H1 (cell line): Measurements from ENCODE around the gene CCDC33. TPM values are rescaled to one million over a fixed set of nuclear protein-coding genes. Genes with fewer than 3 reads are reported as not detected.

ENCODE experiments used
- CTCF ChIA-PET: fragments of 300-600 bp; sonication (Branson Sonifier 250); formaldehyde crosslinking; loops from one replicate; lab custom pipeline; 2021; ENCODE audit not compliant: partially characterized antibody; lab: Charles Lee
- POLR2A ChIA-PET: fragments of 300-600 bp; sonication (Branson Sonifier 250); formaldehyde crosslinking; loops from one replicate; lab custom pipeline; 2021; ENCODE audit warnings: inconsistent platforms; ENCODE audit not compliant: partially characterized antibody; lab: Charles Lee
- DNase-seq, 2 experiments: peaks; one replicate each; pipeline versions ENCODE4 v3.0.0 to v3.0.0-alpha.2; 2010 to 2022; ENCODE audit warnings: low spot score in 2 of 2, low read depth in 1 of 2, mixed read lengths in 1 of 2
- FAIRE-seq: peaks from 2 replicates; lab custom pipeline; 2011; peaks lifted over from hg19 to GRCh38; lab: Jason Lieb, UNC
- H2AFZ ChIP-seq: 2 replicates; pipeline ENCODE4 v1.8.1; 2012; ENCODE audit warnings: low read length, inconsistent platforms
- H2AK5ac ChIP-seq: 2 replicates; pipeline ENCODE4 v1.6.1; 2013; ENCODE audit warnings: low read depth, low read length
- H2BK120ac ChIP-seq: replicated peaks from 2 replicates; pipeline ENCODE3; 2013; ENCODE audit warnings: low read depth, low read length, inconsistent platforms
- H2BK12ac ChIP-seq: 2 replicates; pipeline ENCODE4 v1.6.1; 2013; ENCODE audit warnings: low read depth, low read length
- H2BK15ac ChIP-seq: 2 replicates; pipeline ENCODE4 v1.6.1; 2013; ENCODE audit warnings: low read length
- H2BK20ac ChIP-seq: 2 replicates; pipeline ENCODE4 v1.6.1; 2013; ENCODE audit warnings: low read length
- H2BK5ac ChIP-seq: 2 replicates; pipeline ENCODE4 v1.6.1; 2013; ENCODE audit warnings: low read depth, low read length
- H3K14ac ChIP-seq: 2 replicates; pipeline ENCODE4 v1.6.1; 2013; ENCODE audit warnings: inconsistent platforms; ENCODE audit not compliant: insufficient read length
- H3K18ac ChIP-seq: 2 replicates; pipeline ENCODE4 v1.6.1; 2013; ENCODE audit warnings: low read length; ENCODE audit errors: extremely low read depth
- H3K23ac ChIP-seq: 2 replicates; pipeline ENCODE4 v1.6.1; 2013; ENCODE audit warnings: inconsistent platforms; ENCODE audit not compliant: insufficient read length
- H3K23me2 ChIP-seq: 2 replicates; pipeline ENCODE4 v1.6.1; 2013; ENCODE audit warnings: low read depth, low read length
- H3K27ac ChIP-seq: 2 replicates; pipeline ENCODE4 v1.6.1; 2011; ENCODE audit warnings: low read depth, low read length, inconsistent platforms
- H3K27me3 ChIP-seq, 4 experiments: replicated peaks in 1 of 4; 1 replicate in 1 of 4; 2 replicates in 3 of 4; pipeline versions ENCODE4 v1.6.1 to v1.8.1; 2011 to 2013; ENCODE audit warnings: low read length in 3 of 4, mild to moderate bottlenecking in 3 of 4, inconsistent platforms in 2 of 4, mixed read lengths in 2 of 4, moderate library complexity in 1 of 4; ENCODE audit not compliant: control insufficient read depth in 3 of 4, insufficient read depth in 3 of 4; ENCODE audit errors: extremely low read depth in 1 of 4
- H3K36me3 ChIP-seq, 4 experiments: 2 replicates each; pipeline versions ENCODE4 v1.6.1 to v1.8.1; 2011 to 2013; ENCODE audit warnings: mild to moderate bottlenecking in 4 of 4, low read length in 3 of 4, moderate library complexity in 2 of 4, control low read depth in 1 of 4, inconsistent platforms in 1 of 4; ENCODE audit not compliant: insufficient read depth in 4 of 4, control insufficient read depth in 2 of 4
- H3K4ac ChIP-seq: replicated peaks from 2 replicates; pipeline ENCODE3; 2013; ENCODE audit warnings: low read length, low read depth, mixed read lengths, inconsistent platforms; ENCODE audit not compliant: insufficient read length
- H3K4me1 ChIP-seq, 4 experiments: replicated peaks in 1 of 4; 1 replicate in 1 of 4; 2 replicates in 3 of 4; pipeline versions ENCODE4 v1.6.1 to v1.8.1; 2011 to 2013; ENCODE audit warnings: low read length in 3 of 4, inconsistent platforms in 2 of 4, mixed read lengths in 1 of 4; ENCODE audit not compliant: insufficient read depth in 4 of 4, control insufficient read depth in 3 of 4
- H3K4me2 ChIP-seq, 2 experiments: 2 replicates each; pipeline versions ENCODE4 v1.6.1 to v1.8.1; 2011 to 2013; ENCODE audit warnings: low read depth in 2 of 2, low read length in 2 of 2, control low read depth in 1 of 2, inconsistent platforms in 1 of 2, mild to moderate bottlenecking in 1 of 2; ENCODE audit not compliant: insufficient read depth in 1 of 2
- H3K4me3 ChIP-seq, 4 experiments: fragments of 200-600, 300-600 bp in 1 of 4; sonication (generic), shearing (Covaris generic), sonication (Bioruptor Twin) in 1 of 4; 2 replicates each; pipeline versions ENCODE4 v1.5.1 to v1.8.1; 2011 to 2016; ENCODE audit warnings: low read length in 4 of 4, low read depth in 3 of 4, control low read depth in 2 of 4, inconsistent platforms in 2 of 4, mild to moderate bottlenecking in 2 of 4, mixed read lengths in 1 of 4, moderate library complexity in 1 of 4; ENCODE audit not compliant: insufficient read depth in 2 of 4; ENCODE audit errors: extremely low read depth in 1 of 4
- H3K56ac ChIP-seq: replicated peaks from 2 replicates; pipeline ENCODE3; 2013; ENCODE audit warnings: low read depth, mild to moderate bottlenecking, mixed read lengths, low read length, inconsistent platforms; ENCODE audit not compliant: insufficient read length
- H3K79me1 ChIP-seq: 2 replicates; pipeline ENCODE4 v1.6.1; 2013; ENCODE audit warnings: low read depth, low read length, control low read depth
- H3K79me2 ChIP-seq, 2 experiments: 2 replicates each; pipeline versions ENCODE4 v1.6.1 to v1.8.1; 2012 to 2013; ENCODE audit warnings: low read length in 2 of 2, mild to moderate bottlenecking in 2 of 2, inconsistent platforms in 1 of 2; ENCODE audit not compliant: insufficient read depth in 2 of 2, control insufficient read depth in 1 of 2
- H3K9ac ChIP-seq, 4 experiments: replicated peaks in 1 of 4; 1 replicate in 1 of 4; 2 replicates in 3 of 4; pipeline versions ENCODE4 v1.6.1 to v1.8.1; 2011 to 2013; ENCODE audit warnings: low read depth in 3 of 4, low read length in 3 of 4, control low read depth in 2 of 4, mild to moderate bottlenecking in 2 of 4, moderate library complexity in 2 of 4, inconsistent platforms in 1 of 4; ENCODE audit errors: extremely low read depth in 1 of 4
- H3K9me3 ChIP-seq, 2 experiments: 2 replicates each; pipeline versions ENCODE4 v1.6.1 to v1.8.1; 2012 to 2013; ENCODE audit warnings: mild to moderate bottlenecking in 2 of 2, moderate library complexity in 2 of 2, control low read depth in 1 of 2, inconsistent platforms in 1 of 2, low read depth in 1 of 2, low read length in 1 of 2, mixed read lengths in 1 of 2; ENCODE audit not compliant: insufficient read depth in 2 of 2
- H4K20me1 ChIP-seq, 2 experiments: replicated peaks in 1 of 2; 2 replicates each; pipeline versions ENCODE3 to v1.8.1; 2011 to 2013; ENCODE audit warnings: inconsistent platforms in 2 of 2, low read length in 2 of 2, mild to moderate bottlenecking in 1 of 2; ENCODE audit not compliant: insufficient read depth in 2 of 2, control insufficient read depth in 1 of 2
- H4K5ac ChIP-seq: 2 replicates; pipeline ENCODE4 v1.6.1; 2013; ENCODE audit warnings: low read length, low read depth, mixed read lengths, inconsistent platforms; ENCODE audit not compliant: insufficient read length
- H4K8ac ChIP-seq: 2 replicates; pipeline ENCODE4 v1.8.0; 2013; ENCODE audit warnings: mild to moderate bottlenecking, moderate library complexity, low read length, inconsistent platforms; ENCODE audit not compliant: insufficient read depth; ENCODE audit errors: extremely low read depth
- H4K91ac ChIP-seq: replicated peaks from 2 replicates; pipeline ENCODE3; 2013; ENCODE audit warnings: low read length, mixed read lengths, inconsistent platforms; ENCODE audit not compliant: insufficient read length
- BACH1 ChIP-seq: IDR thresholded peaks from 2 replicates; pipeline ENCODE4 v1.6.1; 2012; ENCODE audit warnings: low read length, improper control_type of control experiment
- BCL11A ChIP-seq, 2 experiments: IDR thresholded peaks; one replicate each; pipeline ENCODE4 v1.6.1; 2011; ENCODE audit warnings: low read depth in 2 of 2, low read length in 2 of 2, mild to moderate bottlenecking in 2 of 2
- CREB1 ChIP-seq: IDR thresholded peaks from 2 replicates; pipeline ENCODE4 v1.6.1; 2012; ENCODE audit warnings: inconsistent platforms
- HDAC2 ChIP-seq, 2 experiments: fragments of 300-600 bp in 1 of 2; sonication (generic) in 1 of 2; IDR thresholded peaks; 2 replicates each; pipeline ENCODE4 v1.6.1; 2011 to 2012; ENCODE audit warnings: low read depth in 2 of 2, low read length in 2 of 2, mild to moderate bottlenecking in 2 of 2, moderate library complexity in 2 of 2, borderline replicate concordance in 1 of 2, inconsistent platforms in 1 of 2
- JUND ChIP-seq: IDR thresholded peaks from 2 replicates; pipeline ENCODE4 v1.6.1; 2011; ENCODE audit warnings: mild to moderate bottlenecking, improper control_type of control experiment, low read length
- PHF8 ChIP-seq: fragments of 200-600 bp; sonication (generic); conservative IDR thresholded peaks from 2 replicates; pipeline ENCODE4 v1.7.1; 2012; ENCODE audit warnings: low read depth, mild to moderate bottlenecking, inconsistent platforms, low read length, moderate library complexity
- POU5F1 ChIP-seq: IDR thresholded peaks from 2 replicates; pipeline ENCODE4 v1.6.1; 2011; ENCODE audit warnings: low read depth, mild to moderate bottlenecking, low read length, moderate library complexity
- RBBP5 ChIP-seq: IDR thresholded peaks from 2 replicates; pipeline ENCODE4 v1.7.1; 2012; ENCODE audit warnings: low read depth, mild to moderate bottlenecking, inconsistent platforms, low read length, moderate library complexity, borderline replicate concordance
- SAP30 ChIP-seq: fragments of 300-600 bp; sonication (generic); IDR thresholded peaks from 2 replicates; pipeline ENCODE4 v1.7.1; 2012; ENCODE audit warnings: low read length, moderate library complexity, mild to moderate bottlenecking, inconsistent platforms; ENCODE audit not compliant: insufficient read depth, insufficient replicate concordance
- SP2 ChIP-seq: IDR thresholded peaks from 2 replicates; pipeline ENCODE4 v1.6.1; 2012; ENCODE audit warnings: mild to moderate bottlenecking, low read length, inconsistent platforms
- TCF12 ChIP-seq: IDR thresholded peaks from 2 replicates; pipeline ENCODE4 v1.6.1; 2011; ENCODE audit warnings: low read depth, mild to moderate bottlenecking, low read length
- YY1 ChIP-seq: IDR thresholded peaks from 2 replicates; pipeline ENCODE4 v1.6.1; 2011; ENCODE audit warnings: low read depth, mild to moderate bottlenecking, low read length
- ZNF274 ChIP-seq: IDR thresholded peaks from 2 replicates; pipeline ENCODE4 v1.7.0; 2012; ENCODE audit warnings: low read length, borderline replicate concordance; ENCODE audit errors: extremely low read depth
- WGBS, 2 experiments: shearing (Covaris generic) in 1 of 2; methylation state at CpG; one replicate each; pipeline versions ENCODE4 v1.1.6 to v1.1.7; 2013 to 2015; ENCODE audit warnings: low lambda C conversion rate in 2 of 2, mixed read lengths in 2 of 2, inconsistent platforms in 1 of 2, low coverage in 1 of 2, missing lambda C conversion rate in 1 of 2; ENCODE audit not compliant: insufficient replicate concordance in 2 of 2, insufficient coverage in 1 of 2, insufficient read length in 1 of 2; ENCODE audit errors: extremely low coverage in 1 of 2, missing lambda C conversion rate in 1 of 2; 5-methylcytosine and 5-hydroxymethylcytosine counted together
- polyA plus RNA-seq, 7 experiments: library from polyadenylated mRNA; depleted of rRNA in 3 of 7; stranded (reverse) in 5 of 7; unstranded in 2 of 7; fragments of >200 nt in 5 of 7; fragments of 200-250 nt in 2 of 7; gene quantifications; 1 replicate in 5 of 7; 2 replicates in 1 of 7; 4 replicates in 1 of 7; pipeline versions ENCODE4 v1.2.1 to v1.2.3, GENCODE V29; 2011 to 2013; ENCODE audit warnings: missing spikeins in 2 of 7, mixed read lengths in 2 of 7
- total RNA-seq: library from RNA; stranded (reverse); fragmentation: NEBNext Ultra II Directional; extraction: Animal tissue kit (Norgen Biotek cat#: 25700); gene quantifications from 2 replicates; pipeline ENCODE4 v1.2.1, GENCODE V29; 2021

CCDC33 gene
- total and polyA plus RNA-seq, 2 of the 8 experiments (the other 6 are each of a cell fraction or from before 2014, with no cell fraction given) = 2.0 to 2.7 TPM

- Histone ChIP-seq H3K4me3 (no peak overlapping the region), H3K27ac (no peak overlapping the region), H3K4me1 (no peaks in the 10 kb centered on the region; a peak in 1 of 7 replicates), H3K27me3 (peaks cover 0 to 3% (median 0%) of the 10 kb centered on the region in 4 experiments; a peak in 3 of 7 replicates), H4K8ac (no peak overlapping the region), H2BK120ac (no peak overlapping the region), H2AK5ac (no peak overlapping the region), H2BK12ac (no peak overlapping the region), H3K79me1 (no peaks in the 10 kb centered on the region), H2BK15ac (no peak overlapping the region), H3K9me3 (no peaks in the 10 kb centered on the region), H2BK20ac (no peak overlapping the region), H3K56ac (no peak overlapping the region), H3K36me3 (no peaks in the 10 kb centered on the region), H3K14ac (no peak overlapping the region), H2AFZ (no peak overlapping the region), H2BK5ac (no peak overlapping the region), H3K4ac (no peak overlapping the region), H4K20me1 (no peaks in the 10 kb centered on the region), H3K23ac (no peak overlapping the region), H3K18ac (no peak overlapping the region), H3K4me2 (no peak overlapping the region), H3K79me2 (no peaks in the 10 kb centered on the region), H4K91ac (no peak overlapping the region), H4K5ac (no peak overlapping the region), H3K23me2 (no peaks in the 10 kb centered on the region; the same call in 1 of the 2 replicates), H3K9ac (no peak overlapping the region)
- DNase-seq = no peak
- WGBS, 2 experiments = 75% methylated on average over 7 of the region's 7 CpGs; no CpG with 5 or more reads in 1 of the 2 experiments
- FAIRE-seq = no peak
- ChIA-PET POLR2A (no interaction called here), CTCF (interaction anchor here (1.5 kb wide), 1 partner anchor 13 kb away, joined by 4 read pairs; no protein-coding TSS in a partner anchor)
- no peak for TF ChIP-seq ZNF274
- TF ChIP-seq JUND = no peak
- TF ChIP-seq TCF12 = no peak
- no peak for TF ChIP-seq CREB1
- TF ChIP-seq PHF8 = no peak
- no peak for TF ChIP-seq HDAC2 (IDR thresholded peaks at IDR 0.05; ENCODE audit: borderline replicate concordance in 1 of 2, low read depth in 2 of 2, low read length in 2 of 2)
- TF ChIP-seq BCL11A (IDR thresholded peaks at IDR 0.05; ENCODE audit: low read depth in 2 of 2, low read length in 2 of 2) = no peak
- TF ChIP-seq SP2 = no peak
- TF ChIP-seq SAP30 = no peak
- no peak for TF ChIP-seq YY1
- TF ChIP-seq BACH1 = no peak
- no peak for TF ChIP-seq RBBP5
- no peak for TF ChIP-seq POU5F1
Observed at GRCh38 chr15:74283368-74283767, 47.2 kb downstream of the CCDC33 start.
